ENCODE results near the gene RASSF9. TPM values are rescaled to one million over a fixed set of nuclear protein-coding genes. Genes with fewer than 3 reads are reported as not detected.

RASSF9 gene
- total RNA-seq, 3 donors from 2014 or later = 0.49 to 1.4 (median 1.1) TPM

- intact Hi-C loops (cut with DNase I, micrococcal nuclease) = no loop called here
- no peaks in the 10 kb centered on the region for H3K36me3 ChIP-seq (ENCODE audit: low read depth)
- TF ChIP-seq CTCF (IDR thresholded peaks at IDR 0.05) = no peak
- no peak overlapping the region for H3K4me3 ChIP-seq
- DNase-seq (no peak), ATAC-seq (no peak)
- no peaks in the 10 kb centered on the region for H3K9me3 ChIP-seq
- no peaks in the 10 kb centered on the region for H3K4me1 ChIP-seq (ENCODE audit: low read depth)
These were observed 70.7 kb downstream of the RASSF9 start for GRCh38 chr12:85765453-85765869.

GRCh38 chr12:85759623-85760022 lies 76.6 kb downstream of the RASSF9 start:
- intact Hi-C loops (cut with DNase I, micrococcal nuclease) = no loop called here
- no peak for TF ChIP-seq CTCF (IDR thresholded peaks at IDR 0.05)
- no peak for DNase-seq
- no peak overlapping the region for H3K4me3 ChIP-seq
- no peaks in the 10 kb centered on the region for H3K4me1 ChIP-seq (ENCODE audit: low read depth)
- ATAC-seq = no peak
- H3K9me3 ChIP-seq = peaks cover 2% of the 10 kb centered on the region
- H3K36me3 ChIP-seq (ENCODE audit: low read depth) = no peaks in the 10 kb centered on the region

- H3K4me1 ChIP-seq (ENCODE audit: low read depth) = no peaks in the 10 kb centered on the region
- no peaks in the 10 kb centered on the region for H3K36me3 ChIP-seq (ENCODE audit: low read depth)
- DNase-seq (no peak), ATAC-seq (no peak)
- TF ChIP-seq CTCF (IDR thresholded peaks at IDR 0.05) = no peak
- H3K4me3 ChIP-seq = no peak overlapping the region
- peaks cover 2% of the 10 kb centered on the region for H3K9me3 ChIP-seq
- intact Hi-C loops (cut with DNase I, micrococcal nuclease) = no loop called here
These were observed 77.1 kb downstream of the RASSF9 start for GRCh38 chr12:85759091-85759490.

- intact Hi-C loops (cut with DNase I, micrococcal nuclease) = no loop called here
- no peak overlapping the region for H3K4me3 ChIP-seq
- ATAC-seq (no peak), DNase-seq (no peak)
- no peaks in the 10 kb centered on the region for H3K4me1 ChIP-seq (ENCODE audit: low read depth)
- peaks cover 2% of the 10 kb centered on the region for H3K9me3 ChIP-seq
- H3K36me3 ChIP-seq (ENCODE audit: low read depth) = no peaks in the 10 kb centered on the region
- no peak for TF ChIP-seq CTCF (IDR thresholded peaks at IDR 0.05)
These were observed 80.4 kb downstream of the RASSF9 start for GRCh38 chr12:85755760-85756159.

Other genes with a start within 250 kb of the RASSF9 start
- under 1 TPM in 1 of 3 donors, not detected in 2; 0.92 TPM for gene NTS, start 37.9 kb upstream of the RASSF9 start, total RNA-seq